ENCODE data around the gene ZRANB1.

The ZRANB1 gene

GRCh38 chr10:124974131-124974530, 32.2 kb downstream of the ZRANB1 start:
- TF ChIP-seq CTCF (IDR thresholded peaks at IDR 0.05; ENCODE audit: insufficient read depth, low read depth, low read length, missing control alignments) = no peak
- DNase-seq (ENCODE audit: low read depth) = no peak

GRCh38 chr10:124975977-124976514, 34.1 kb downstream of the ZRANB1 start:
- no peak for TF ChIP-seq CTCF (IDR thresholded peaks at IDR 0.05; ENCODE audit: insufficient read depth, low read depth, low read length, missing control alignments)
- no peak for DNase-seq (ENCODE audit: low read depth)
- no peak overlapping the region for H3K4me3 ChIP-seq (ENCODE audit: low read length)

More at GRCh38 chr10:124974131-124974530, 32.2 kb downstream of the ZRANB1 start:
- H3K4me3 ChIP-seq (ENCODE audit: low read length) = no peak overlapping the region

GRCh38 chr10:124977161-124977560, 35.2 kb downstream of the ZRANB1 start:
- no peak for DNase-seq (ENCODE audit: low read depth)
- no peak overlapping the region for H3K4me3 ChIP-seq (ENCODE audit: low read length)
- no peak for TF ChIP-seq CTCF (IDR thresholded peaks at IDR 0.05; ENCODE audit: insufficient read depth, low read depth, low read length, missing control alignments)

- no peak for TF ChIP-seq CTCF (IDR thresholded peaks at IDR 0.05; ENCODE audit: insufficient read depth, low read depth, low read length, missing control alignments)
- no peak overlapping the region for H3K4me3 ChIP-seq (ENCODE audit: low read length)
- DNase-seq (ENCODE audit: low read depth) = no peak
Observed at GRCh38 chr10:124977648-124978375, 35.9 kb downstream of the ZRANB1 start.

GRCh38 chr10:124978376-124978725, 36.4 kb downstream of the ZRANB1 start:
- no peak for TF ChIP-seq CTCF (IDR thresholded peaks at IDR 0.05; ENCODE audit: insufficient read depth, low read depth, low read length, missing control alignments)
- H3K4me3 ChIP-seq (ENCODE audit: low read length) = no peak overlapping the region
- no peak for DNase-seq (ENCODE audit: low read depth)

GRCh38 chr10:124983321-124983720, 41.4 kb downstream of the ZRANB1 start:
- TF ChIP-seq CTCF (IDR thresholded peaks at IDR 0.05; ENCODE audit: insufficient read depth, low read depth, low read length, missing control alignments) = no peak
- no peak overlapping the region for H3K4me3 ChIP-seq (ENCODE audit: low read length)
- DNase-seq (ENCODE audit: low read depth) = no peak

GRCh38 chr10:124984376-124984775, 42.5 kb downstream of the ZRANB1 start:
- no peak for TF ChIP-seq CTCF (IDR thresholded peaks at IDR 0.05; ENCODE audit: insufficient read depth, low read depth, low read length, missing control alignments)
- no peak for DNase-seq (ENCODE audit: low read depth)
- no peak overlapping the region for H3K4me3 ChIP-seq (ENCODE audit: low read length)
